Left lung (tissue), 10 donors: Measurements from ENCODE around the gene PALS1. TPM values are rescaled to one million over a fixed set of nuclear protein-coding genes. Genes with fewer than 3 reads are reported as not detected.
A peak's percentile ranks its signal among the peaks of the same experiment; 100 is the strongest.

Experiments used
- ATAC-seq: fragments of 200-7000 bp; cut with Tn5 transposase; one replicate; pipeline ENCODE4 v1.9.1; 2020; ENCODE audit warnings: moderate library complexity
- DNase-seq, 4 donors: peaks; one replicate each; pipeline ENCODE4 v3.0.0-alpha.2; 2013 to 2020
- H3K27ac ChIP-seq, 2 donors: fragments of 200-600 bp; sonication (generic) in 1 of 2; one replicate each; pipeline versions ENCODE4 v1.5.0 to v1.8.0; 2020 to 2021
- H3K27me3 ChIP-seq, 2 donors: fragments of 200-600 bp; sonication (generic) in 1 of 2; one replicate each; pipeline versions ENCODE4 v1.5.0 to v1.8.0; 2020 to 2021
- H3K36me3 ChIP-seq, 2 donors: fragments of 200-600 bp; sonication (generic) in 1 of 2; one replicate each; pipeline versions ENCODE4 v1.5.0 to v1.8.0; 2020 to 2021
- H3K4me1 ChIP-seq, 2 donors: fragments of 200-600 bp; one replicate each; pipeline ENCODE4 v1.8.0; 2021
- H3K4me3 ChIP-seq, 2 donors: fragments of 200-600 bp; sonication (generic) in 1 of 2; one replicate each; pipeline versions ENCODE4 v1.5.0 to v1.8.0; 2020 to 2021; ENCODE audit warnings: mild to moderate bottlenecking in 1 of 2
- H3K9me3 ChIP-seq, 2 donors: fragments of 200-600 bp; sonication (generic) in 1 of 2; one replicate each; pipeline versions ENCODE4 v1.5.0 to v1.8.0; 2020 to 2021
- CTCF ChIP-seq, 2 donors: fragments of 200-600 bp; sonication (generic) in 1 of 2; IDR thresholded peaks; one replicate each; pipeline versions ENCODE4 v1.5.0 to v1.8.0; 2021; ENCODE audit warnings: antibody characterized with exemption in 2 of 2
- intact Hi-C, 2 donors: fragments of 100-400 bp; cut with DNase I; formaldehyde crosslinking; loops; one replicate each; pipeline versions ENCODE4 v1.11.2 to v1.14.2; 2022
- polyA plus RNA-seq, 6 donors: library from polyadenylated mRNA; unstranded; fragments of 120-200 nt; gene quantifications; one replicate each; pipeline ENCODE4 v1.2.1, GENCODE V29; 2013; ENCODE audit not compliant: insufficient read length in 6 of 6
- total RNA-seq, 2 donors: library from RNA; stranded (reverse); fragmentation: NEBNext Ultra II Directional; extraction: Animal tissue kit (Norgen Biotek cat#: 25700); gene quantifications; one replicate each; pipeline ENCODE4 v1.2.1, GENCODE V29; 2021
- donor health status: DM: no; HTN: yes; CAD: no.
- donor health status: DM: no; HTN: no; CAD: no.

The PALS1 gene
- total and polyA plus RNA-seq, 8 donors: 25.5 to 38.6 (median 29.7) TPM

GRCh38 chr14:67251573-67252226, 10.5 kb downstream of the PALS1 start:
- no peak for TF ChIP-seq CTCF (IDR thresholded peaks at IDR 0.05)
- no peak overlapping the region for H3K4me3 ChIP-seq
- H3K36me3 ChIP-seq: no peaks in the 10 kb centered on the region
- no peaks in the 10 kb centered on the region for H3K9me3 ChIP-seq
- ATAC-seq: no peak
- DNase-seq: no peak
- intact Hi-C loops: no loop called here
- no peaks in the 10 kb centered on the region for H3K27me3 ChIP-seq
- H3K27ac ChIP-seq: no peak overlapping the region
- no peaks in the 10 kb centered on the region for H3K4me1 ChIP-seq

GRCh38 chr14:67253076-67253635, 11.9 kb downstream of the PALS1 start:
- Histone ChIP-seq H3K4me3 (no peak overlapping the region), H3K36me3 (no peaks in the 10 kb centered on the region), H3K4me1 (no peaks in the 10 kb centered on the region), H3K27ac (no peak overlapping the region), H3K9me3 (no peaks in the 10 kb centered on the region), H3K27me3 (no peaks in the 10 kb centered on the region)
- ATAC-seq (no peak), DNase-seq (no peak)
- no peak for TF ChIP-seq CTCF (IDR thresholded peaks at IDR 0.05)
- intact Hi-C loops: no loop called here

- no peak overlapping the region for H3K4me3 ChIP-seq
- intact Hi-C loops: no loop called here
- no peaks in the 10 kb centered on the region for H3K9me3 ChIP-seq
- no peaks in the 10 kb centered on the region for H3K4me1 ChIP-seq
- no peak for ATAC-seq
- H3K27me3 ChIP-seq: no peaks in the 10 kb centered on the region
- no peak overlapping the region for H3K27ac ChIP-seq
- H3K36me3 ChIP-seq: no peaks in the 10 kb centered on the region
- no peak for TF ChIP-seq CTCF (IDR thresholded peaks at IDR 0.05)
- DNase-seq: no peak
These were observed 16.7 kb downstream of the PALS1 start for GRCh38 chr14:67257906-67258305.

- Histone ChIP-seq H3K27ac (no peak overlapping the region), H3K9me3 (no peaks in the 10 kb centered on the region), H3K36me3 (no peaks in the 10 kb centered on the region), H3K4me1 (peaks cover 0 to 5% of the 10 kb centered on the region in 2 donors), H3K4me3 (no peak overlapping the region), H3K27me3 (no peaks in the 10 kb centered on the region)
- TF ChIP-seq CTCF (IDR thresholded peaks at IDR 0.05): no peak
- DNase-seq (no peak), ATAC-seq (no peak)
- intact Hi-C loops: no loop called here
These were observed 19.7 kb downstream of the PALS1 start for GRCh38 chr14:67260965-67261364.

GRCh38 chr14:67263499-67264149, 22.4 kb downstream of the PALS1 start:
- no peak for TF ChIP-seq CTCF (IDR thresholded peaks at IDR 0.05)
- no peak overlapping the region for H3K27ac ChIP-seq
- H3K4me1 ChIP-seq: peaks cover 5 to 12% of the 10 kb centered on the region in 2 donors
- no peak overlapping the region for H3K4me3 ChIP-seq
- intact Hi-C loops: no loop called here
- no peaks in the 10 kb centered on the region for H3K27me3 ChIP-seq
- DNase-seq (peak in 2 of 4 donors; percentile 55 to 67), ATAC-seq (peak; percentile 33)
- no peaks in the 10 kb centered on the region for H3K9me3 ChIP-seq
- H3K36me3 ChIP-seq: no peaks in the 10 kb centered on the region
